ENCODE results near the gene LARP1B.
"Not testable (repeated sequence)": the region's sequence is repeated elsewhere in the genome, so short reads cannot be mapped to it uniquely, and the experiment has no call there.

LARP1B gene

GRCh38 chr4:128068918-128069317 is 7.8 kb downstream of the LARP1B start:
- FAIRE-seq (no peak), DNase-seq (ENCODE audit: insufficient read length, low spot score) (no peak)
- TF ChIP-seq POLR2A (IDR thresholded peaks at IDR 0.05; ENCODE audit: low read depth, low read length) = no peak

- no peak for DNase-seq (ENCODE audit: insufficient read length, low spot score)
- TF ChIP-seq POLR2A (IDR thresholded peaks at IDR 0.05; ENCODE audit: low read depth, low read length) = no peak
- FAIRE-seq = no peak
Observed at GRCh38 chr4:128076464-128076863, 15.4 kb downstream of the LARP1B start.

GRCh38 chr4:128095293-128095692 is 34.2 kb downstream of the LARP1B start:
- FAIRE-seq; DNase-seq (ENCODE audit: insufficient read length, low spot score): not testable (repeated sequence)

- no peak for TF ChIP-seq POLR2A (IDR thresholded peaks at IDR 0.05; ENCODE audit: low read depth, low read length)
- FAIRE-seq (no peak), DNase-seq (ENCODE audit: insufficient read length, low spot score) (no peak)
Observed at GRCh38 chr4:128107766-128108165, 46.7 kb downstream of the LARP1B start.

- DNase-seq (ENCODE audit: insufficient read length, low spot score) (no peak), FAIRE-seq (no peak)
- TF ChIP-seq POLR2A (IDR thresholded peaks at IDR 0.05; ENCODE audit: low read depth, low read length) = no peak
Observed at GRCh38 chr4:128123036-128123435, 61.9 kb downstream of the LARP1B start.

- FAIRE-seq = no peak
Observed at GRCh38 chr4:128130621-128131020, 69.5 kb downstream of the LARP1B start.

GRCh38 chr4:128134925-128135324 is 73.8 kb downstream of the LARP1B start:
- no peak for TF ChIP-seq POLR2A (IDR thresholded peaks at IDR 0.05; ENCODE audit: low read depth, low read length)
- no peak for FAIRE-seq

More at GRCh38 chr4:128130621-128131020, 69.5 kb downstream of the LARP1B start:
- DNase-seq (ENCODE audit: insufficient read length, low spot score) = no peak
- no peak for TF ChIP-seq POLR2A (IDR thresholded peaks at IDR 0.05; ENCODE audit: low read depth, low read length)

GRCh38 chr4:128135391-128135790 is 74.3 kb downstream of the LARP1B start:
- no peak for TF ChIP-seq POLR2A (IDR thresholded peaks at IDR 0.05; ENCODE audit: low read depth, low read length)
- no peak for FAIRE-seq
- no peak for DNase-seq (ENCODE audit: insufficient read length, low spot score)

More at GRCh38 chr4:128134925-128135324, 73.8 kb downstream of the LARP1B start:
- no peak for DNase-seq (ENCODE audit: insufficient read length, low spot score)

GRCh38 chr4:128141866-128142265 is 80.8 kb downstream of the LARP1B start:
- TF ChIP-seq POLR2A (IDR thresholded peaks at IDR 0.05; ENCODE audit: low read depth, low read length) = no peak
- DNase-seq (ENCODE audit: insufficient read length, low spot score) (no peak), FAIRE-seq (no peak)

- FAIRE-seq (no peak), DNase-seq (ENCODE audit: insufficient read length, low spot score) (no peak)
- no peak for TF ChIP-seq POLR2A (IDR thresholded peaks at IDR 0.05; ENCODE audit: low read depth, low read length)
Observed at GRCh38 chr4:128145727-128146126, 84.6 kb downstream of the LARP1B start.

GRCh38 chr4:128153800-128154199 is 92.7 kb downstream of the LARP1B start:
- no peak for TF ChIP-seq POLR2A (IDR thresholded peaks at IDR 0.05; ENCODE audit: low read depth, low read length)
- FAIRE-seq (no peak), DNase-seq (ENCODE audit: insufficient read length, low spot score) (no peak)

- no peak for DNase-seq (ENCODE audit: insufficient read length, low spot score)
- TF ChIP-seq POLR2A (IDR thresholded peaks at IDR 0.05; ENCODE audit: low read depth, low read length) = no peak
- no peak for FAIRE-seq
Observed at GRCh38 chr4:128155231-128155855, 94.2 kb downstream of the LARP1B start.

- TF ChIP-seq POLR2A (IDR thresholded peaks at IDR 0.05; ENCODE audit: low read depth, low read length) = no peak
- FAIRE-seq (no peak), DNase-seq (ENCODE audit: insufficient read length, low spot score) (no peak)
Observed at GRCh38 chr4:128155874-128156456, 94.9 kb downstream of the LARP1B start.

- DNase-seq (ENCODE audit: insufficient read length, low spot score); FAIRE-seq: not testable (repeated sequence)
Observed at GRCh38 chr4:128156472-128156871, 95.4 kb downstream of the LARP1B start.

- no peak for FAIRE-seq
- TF ChIP-seq POLR2A (IDR thresholded peaks at IDR 0.05; ENCODE audit: low read depth, low read length) = no peak
Observed at GRCh38 chr4:128158894-128159293, 97.8 kb downstream of the LARP1B start.

More at GRCh38 chr4:128158894-128159293, 97.8 kb downstream of the LARP1B start:
- DNase-seq (ENCODE audit: insufficient read length, low spot score) = no peak

All from H54 (cell line).